ENCODE measurements around the gene SRRD. TPM values are rescaled to one million over a fixed set of nuclear protein-coding genes. Genes with fewer than 3 reads are reported as not detected.
"Not testable (repeated sequence)": the region's sequence is repeated elsewhere in the genome, so short reads cannot be mapped to it uniquely, and the experiment has no call there.

Gene SRRD
- total RNA-seq, 4 donors from 2014 or later = 12.7 to 20.5 (median 15.2) TPM

GRCh38 chr22:26437694-26438392 is 45.8 kb upstream of the SRRD start:
- H3K9me3 ChIP-seq = no peaks in the 10 kb centered on the region
- no peak overlapping the region for H3K4me3 ChIP-seq
- TF ChIP-seq EP300 (IDR thresholded peaks at IDR 0.05) (no peak), POLR2AphosphoS5 (IDR thresholded peaks at IDR 0.05) (no peak), POLR2A (IDR thresholded peaks at IDR 0.05; ENCODE audit: low read depth) (no peak), CTCF (IDR thresholded peaks at IDR 0.05) (no peak)
- H3K27ac ChIP-seq (replicated peaks in 1 of 4) = no peak overlapping the region
- H3K4me1 ChIP-seq = no peaks in the 10 kb centered on the region
- intact Hi-C loops (cut with DNase I) = no loop called here
- H3K27me3 ChIP-seq = peaks cover 0 to 16% (median 0%) of the 10 kb centered on the region in 4 donors
- H3K36me3 ChIP-seq = no peaks in the 10 kb centered on the region
- 87% methylated on average over 14 of the region's 14 CpGs for WGBS
- no peak for DNase-seq (ENCODE audit: extremely low spot score)

- H3K27ac ChIP-seq (replicated peaks in 1 of 4); DNase-seq (ENCODE audit: extremely low spot score); intact Hi-C loops (cut with DNase I); H3K36me3 ChIP-seq; H3K4me1 ChIP-seq; H3K27me3 ChIP-seq; H3K4me3 ChIP-seq; H3K9me3 ChIP-seq: not testable (repeated sequence)
- 83% methylated on average over 2 of the region's 3 CpGs for WGBS
Measured at GRCh38 chr22:26438776-26439175, 44.9 kb upstream of the SRRD start.

GRCh38 chr22:26439559-26439958 is 44.1 kb upstream of the SRRD start:
- intact Hi-C loops (cut with DNase I) = no loop called here
- WGBS = 83% methylated on average over 3 of the region's 3 CpGs

GRCh38 chr22:26442086-26442756 is 41.5 kb upstream of the SRRD start:
- DNase-seq (ENCODE audit: extremely low spot score) = no peak
- intact Hi-C loops (cut with DNase I) = no loop called here
- TF ChIP-seq EP300 (IDR thresholded peaks at IDR 0.05) (no peak), CTCF (IDR thresholded peaks at IDR 0.05) (no peak), POLR2AphosphoS5 (IDR thresholded peaks at IDR 0.05) (no peak), POLR2A (IDR thresholded peaks at IDR 0.05; ENCODE audit: low read depth) (no peak)
- Histone ChIP-seq H3K9me3 (no peaks in the 10 kb centered on the region), H3K4me1 (peaks cover 0 to under 1% (median 0%) of the 10 kb centered on the region in 4 donors), H3K27ac (replicated peaks in 1 of 4) (no peak overlapping the region), H3K27me3 (no peaks in the 10 kb centered on the region), H3K36me3 (no peaks in the 10 kb centered on the region), H3K4me3 (no peak overlapping the region)
- 81% methylated on average over 4 of the region's 4 CpGs for WGBS

More at GRCh38 chr22:26439559-26439958, 44.1 kb upstream of the SRRD start:
- no peak overlapping the region for H3K4me3 ChIP-seq
- DNase-seq (ENCODE audit: extremely low spot score) = no peak
- TF ChIP-seq POLR2AphosphoS5 (IDR thresholded peaks at IDR 0.05) (no peak), CTCF (IDR thresholded peaks at IDR 0.05) (no peak), EP300 (IDR thresholded peaks at IDR 0.05) (no peak), POLR2A (IDR thresholded peaks at IDR 0.05; ENCODE audit: low read depth) (no peak)
- no peaks in the 10 kb centered on the region for H3K4me1 ChIP-seq
- no peaks in the 10 kb centered on the region for H3K36me3 ChIP-seq
- H3K27ac ChIP-seq (replicated peaks in 1 of 4) = no peak overlapping the region
- H3K9me3 ChIP-seq = no peaks in the 10 kb centered on the region
- H3K27me3 ChIP-seq = peaks cover 0 to 3% (median 0%) of the 10 kb centered on the region in 4 donors

- 84% methylated on average over 14 of the region's 16 CpGs for WGBS
- Histone ChIP-seq H3K4me1 (peaks cover 0 to 17% (median 9%) of the 10 kb centered on the region in 4 donors), H3K9me3 (no peaks in the 10 kb centered on the region), H3K27me3 (no peaks in the 10 kb centered on the region), H3K4me3 (no peak overlapping the region), H3K27ac (replicated peaks in 1 of 4) (no peak overlapping the region), H3K36me3 (no peaks in the 10 kb centered on the region)
- DNase-seq (ENCODE audit: extremely low spot score) = no peak
- intact Hi-C loops (cut with DNase I) = no loop called here
- TF ChIP-seq CTCF (IDR thresholded peaks at IDR 0.05) (no peak), EP300 (IDR thresholded peaks at IDR 0.05) (no peak), POLR2AphosphoS5 (IDR thresholded peaks at IDR 0.05) (no peak), POLR2A (IDR thresholded peaks at IDR 0.05; ENCODE audit: low read depth) (no peak)
Measured at GRCh38 chr22:26443901-26444690, 39.6 kb upstream of the SRRD start.
